Keratinocyte (primary cell): Measurements from ENCODE around the gene SLC22A31. TPM values are rescaled to one million over a fixed set of nuclear protein-coding genes. Genes with fewer than 3 reads are reported as not detected.

Experiments
- DNase-seq: peaks from one replicate; pipeline ENCODE4 v3.0.0-alpha.2; 2011; ENCODE audit warnings: low read depth, missing footprints, low spot score
- FAIRE-seq: peaks from 2 replicates; lab custom pipeline; 2011; peaks lifted over from hg19 to GRCh38; lab: Jason Lieb, UNC
- H2AFZ ChIP-seq: 2 replicates; pipeline ENCODE4 v1.6.0; 2012; ENCODE audit warnings: low read length, control low read depth, inconsistent platforms; ENCODE audit not compliant: control insufficient read depth
- H3K27ac ChIP-seq: 2 replicates; pipeline ENCODE4 v1.5.1; 2011; ENCODE audit warnings: low read length; ENCODE audit not compliant: control insufficient read depth, insufficient read depth
- H3K27me3 ChIP-seq: 3 replicates; pipeline ENCODE4 v1.6.0; 2011; ENCODE audit warnings: low read length; ENCODE audit not compliant: control insufficient read depth, insufficient read depth; ENCODE audit errors: extremely low read depth
- H3K36me3 ChIP-seq, 2 experiments: 2 replicates in 1 of 2; 3 replicates in 1 of 2; pipeline ENCODE4 v1.5.1; 2011; ENCODE audit warnings: low read length in 2 of 2, mild to moderate bottlenecking in 1 of 2; ENCODE audit not compliant: control insufficient read depth in 2 of 2, insufficient read depth in 2 of 2; ENCODE audit errors: extremely low read depth in 1 of 2
- H3K4me1 ChIP-seq: 3 replicates; pipeline ENCODE4 v1.5.1; 2011; ENCODE audit warnings: low read length; ENCODE audit not compliant: control insufficient read depth, insufficient read depth; ENCODE audit errors: extremely low read depth
- H3K4me2 ChIP-seq: 3 replicates; pipeline ENCODE4 v1.6.0; 2011; ENCODE audit warnings: low read depth, low read length; ENCODE audit not compliant: control insufficient read depth, insufficient read depth; ENCODE audit errors: extremely low read depth
- H3K4me3 ChIP-seq, 3 experiments: fragments of 200-600 bp in 1 of 3; sonication (generic) in 1 of 3; 2 replicates in 2 of 3; 3 replicates in 1 of 3; pipeline ENCODE4 v1.5.1; 2011 to 2016; ENCODE audit warnings: low read length in 3 of 3, mild to moderate bottlenecking in 3 of 3, control low read depth in 2 of 3, inconsistent platforms in 1 of 3, low read depth in 1 of 3, mixed read lengths in 1 of 3, mixed run types in 1 of 3, moderate library complexity in 1 of 3; ENCODE audit not compliant: control insufficient read depth in 2 of 3, insufficient read depth in 2 of 3; ENCODE audit errors: extremely low read depth in 1 of 3
- H3K79me2 ChIP-seq: 2 replicates; pipeline ENCODE4 v1.6.0; 2012; ENCODE audit warnings: low read length; ENCODE audit not compliant: control insufficient read depth, insufficient read depth
- H3K9ac ChIP-seq: 3 replicates; pipeline ENCODE4 v1.6.0; 2011; ENCODE audit warnings: low read length; ENCODE audit not compliant: control insufficient read depth, insufficient read depth; ENCODE audit errors: extremely low read depth
- H3K9me1 ChIP-seq: 3 replicates; pipeline ENCODE4 v1.6.0; 2011; ENCODE audit warnings: low read length; ENCODE audit not compliant: control insufficient read depth, insufficient read depth; ENCODE audit errors: extremely low read depth
- H3K9me3 ChIP-seq: 2 replicates; pipeline ENCODE4 v1.5.1; 2012; ENCODE audit warnings: low read depth, low read length; ENCODE audit not compliant: control insufficient read depth
- H4K20me1 ChIP-seq: 3 replicates; pipeline ENCODE4 v1.6.0; 2011; ENCODE audit warnings: low read length; ENCODE audit not compliant: control insufficient read depth, insufficient read depth; ENCODE audit errors: extremely low read depth
- CTCF ChIP-seq, 3 experiments: IDR thresholded peaks in 1 of 3; conservative IDR thresholded peaks in 1 of 3; optimal IDR thresholded peaks in 1 of 3; 2 replicates in 2 of 3; 3 replicates in 1 of 3; pipeline versions ENCODE3 to v1.5.1; 2011; ENCODE audit warnings: low read length in 3 of 3, mild to moderate bottlenecking in 3 of 3, moderate library complexity in 2 of 3, control low read depth in 1 of 3, inconsistent platforms in 1 of 3; ENCODE audit not compliant: insufficient read depth in 2 of 3; ENCODE audit errors: extremely low read depth in 1 of 3
- EZH2 ChIP-seq: IDR thresholded peaks from one replicate; pipeline ENCODE4 v1.6.1; 2012; ENCODE audit warnings: inconsistent platforms, mild to moderate bottlenecking, low read length, moderate library complexity
- dilution Hi-C: fragments of 300-500 bp; cut with MboI; formaldehyde crosslinking; loops from one replicate; pipeline ENCODE4 v1.7.0; 2020; ENCODE audit warnings: low sequenced_read_pairs; ENCODE audit not compliant: extremely low pct_ligation_motif_present
- polyA plus RNA-seq, 5 experiments: library from polyadenylated mRNA; depleted of rRNA in 3 of 5; stranded (reverse) in 3 of 5; stranded (forward) in 1 of 5; unstranded in 1 of 5; fragments of >200 nt; gene quantifications; 1 replicate in 1 of 5; 2 replicates in 3 of 5; 3 replicates in 1 of 5; pipeline versions ENCODE4 v1.2.1 to v1.2.3, GENCODE V29; 2011 to 2012; ENCODE audit warnings: missing spikeins in 2 of 5, low read depth in 1 of 5, low replicate concordance in 1 of 5

SLC22A31 gene
- polyA plus RNA-seq, 1 donor (not counting 4 experiments of a cell fraction or from before 2014, with no cell fraction given): not detected

GRCh38 chr16:89232107-89232506 is 31.8 kb upstream of the SLC22A31 start:
- TF ChIP-seq EZH2 (no peak), CTCF (optimal IDR thresholded peaks at IDR 0.05 in 1 of 3, IDR thresholded peaks at IDR 0.05 in 1 of 3, conservative IDR thresholded peaks at IDR 0.05 in 1 of 3; ENCODE audit: extremely low read depth in 1 of 3, insufficient read depth in 2 of 3, low read length in 3 of 3) (no peak)
- Histone ChIP-seq H4K20me1 (peaks cover 3% of the 10 kb centered on the region), H3K4me1 (no peaks in the 10 kb centered on the region), H3K9ac (no peak overlapping the region), H2AFZ (no peak overlapping the region), H3K79me2 (peaks cover 15% of the 10 kb centered on the region), H3K4me3 (no peak overlapping the region), H3K27ac (no peak overlapping the region), H3K9me1 (no peaks in the 10 kb centered on the region), H3K36me3 (peaks cover 27 to 36% of the 10 kb centered on the region in 2 experiments), H3K9me3 (peaks cover 8% of the 10 kb centered on the region), H3K4me2 (no peak overlapping the region), H3K27me3 (no peaks in the 10 kb centered on the region)
- DNase-seq (no peak), FAIRE-seq (no peak)
- dilution Hi-C loops: no loop called here

- dilution Hi-C loops: no loop called here
- H4K20me1 ChIP-seq: peaks cover 3% of the 10 kb centered on the region
- TF ChIP-seq EZH2: no peak
- no peak for TF ChIP-seq CTCF (optimal IDR thresholded peaks at IDR 0.05 in 1 of 3, IDR thresholded peaks at IDR 0.05 in 1 of 3, conservative IDR thresholded peaks at IDR 0.05 in 1 of 3; ENCODE audit: extremely low read depth in 1 of 3, insufficient read depth in 2 of 3, low read length in 3 of 3)
- no peak overlapping the region for H3K4me2 ChIP-seq
- no peaks in the 10 kb centered on the region for H3K9me1 ChIP-seq
- no peak overlapping the region for H2AFZ ChIP-seq
- no peak overlapping the region for H3K4me3 ChIP-seq
- no peaks in the 10 kb centered on the region for H3K4me1 ChIP-seq
- peaks cover 8% of the 10 kb centered on the region for H3K9me3 ChIP-seq
- DNase-seq: no peak
- no peaks in the 10 kb centered on the region for H3K27me3 ChIP-seq
- no peak overlapping the region for H3K9ac ChIP-seq
- peaks cover 36 to 48% of the 10 kb centered on the region in 2 experiments for H3K36me3 ChIP-seq
- no peak for FAIRE-seq
- H3K79me2 ChIP-seq: peaks cover 15% of the 10 kb centered on the region
- H3K27ac ChIP-seq: no peak overlapping the region
Observed at GRCh38 chr16:89230255-89230654, 29.9 kb upstream of the SLC22A31 start.
